NT2/D1 (cell line): ENCODE data around the gene TLE4.

Source experiments
- SUZ12 ChIP-seq: IDR thresholded peaks from 2 replicates; pipeline ENCODE4 v1.6.1; 2011; ENCODE audit not compliant: insufficient read length, insufficient read depth; ENCODE audit errors: extremely low read depth
- YY1 ChIP-seq: IDR thresholded peaks from 2 replicates; pipeline ENCODE4 v1.6.1; 2011; ENCODE audit not compliant: insufficient read length, insufficient read depth
- ZNF274 ChIP-seq: IDR thresholded peaks from 2 replicates; pipeline ENCODE4 v1.6.1; 2011; ENCODE audit warnings: mild to moderate bottlenecking, low read depth, low read length

DNA sequence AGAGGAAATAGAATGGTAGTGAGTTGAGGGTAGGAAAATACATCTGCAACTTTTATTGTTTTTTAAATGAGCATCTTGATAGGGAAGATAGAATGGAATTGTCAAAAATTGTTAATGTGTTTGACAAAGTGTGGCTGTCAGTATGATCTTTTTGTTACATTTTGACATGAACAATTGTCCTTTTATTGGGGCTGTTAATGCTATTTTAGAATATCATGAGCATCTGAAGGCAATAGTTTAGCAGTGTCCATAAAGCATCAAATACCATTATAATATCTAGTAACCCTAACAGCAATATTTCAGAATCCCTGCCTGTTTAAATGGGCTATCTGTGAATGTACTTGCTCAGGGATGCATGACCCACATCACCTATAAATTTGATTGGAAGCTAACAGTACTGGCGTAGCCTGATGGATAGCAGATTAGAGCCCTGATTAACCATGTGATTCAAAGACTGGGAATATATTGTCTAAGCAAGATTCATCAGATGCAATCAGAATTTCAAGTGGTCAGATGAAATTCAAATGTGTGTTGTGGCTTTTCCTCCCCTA is 37.8 kb downstream of the TLE4 start:
- no peak for TF ChIP-seq YY1
- no peak for TF ChIP-seq SUZ12
- no peak for TF ChIP-seq ZNF274
